Stimulated activated CD8-positive, alpha-beta memory T cell treated with anti-CD3 and anti-CD28 coated beads, Interleukin-4, amount 100 ng/mL, for 1 hour (primary cell): Measurements from ENCODE around the gene FANCL.
"Not testable (repeated sequence)": the region's sequence is repeated elsewhere in the genome, so short reads cannot be mapped to it uniquely, and the experiment has no call there.

ENCODE experiments used
- DNase-seq, 2 donors: peaks; one replicate each; pipeline ENCODE4 v3.0.0-alpha.2; 2020; ENCODE audit warnings: low read depth in 2 of 2, low spot score in 1 of 2

Gene FANCL

DNA sequence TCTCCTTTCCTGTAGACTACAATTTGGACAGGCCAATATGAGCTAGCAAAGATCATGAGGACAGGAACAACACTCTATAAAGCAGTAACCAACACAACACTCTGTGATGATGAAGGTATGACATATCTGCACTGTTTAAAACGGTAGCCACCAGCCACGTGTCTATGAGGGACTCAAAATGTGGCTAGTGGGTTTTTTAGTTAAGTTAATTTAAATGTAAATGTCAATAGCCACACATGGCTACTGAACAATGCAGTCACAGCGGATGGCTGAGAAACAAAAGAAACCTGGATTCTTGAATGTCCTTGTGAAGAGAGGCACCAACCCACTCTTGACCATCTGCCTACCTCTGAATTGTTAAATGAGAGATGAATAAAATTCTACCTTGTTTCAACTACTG is 33.9 kb downstream of the FANCL start:
- DNase-seq, result no peak

DNA sequence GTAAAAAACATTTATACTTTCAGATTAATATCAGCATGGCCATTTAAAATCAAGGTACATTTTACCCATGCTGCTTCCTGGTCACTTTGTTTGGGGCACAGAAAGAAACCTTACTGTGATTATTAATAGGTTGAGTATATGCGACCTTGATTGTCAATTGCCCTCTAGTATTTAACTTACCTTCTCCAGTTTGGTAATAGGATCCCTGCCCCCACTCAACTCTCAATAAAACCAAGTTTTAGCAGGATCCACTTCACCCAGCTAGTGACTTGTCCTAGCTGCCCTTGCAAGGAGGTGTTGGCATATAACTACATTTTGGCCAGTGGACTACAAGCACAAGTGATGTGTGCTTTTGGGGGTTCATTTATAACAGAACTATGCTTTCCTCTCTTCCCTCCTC is 34.3 kb downstream of the FANCL start:
- DNase-seq, result no peak

DNA sequence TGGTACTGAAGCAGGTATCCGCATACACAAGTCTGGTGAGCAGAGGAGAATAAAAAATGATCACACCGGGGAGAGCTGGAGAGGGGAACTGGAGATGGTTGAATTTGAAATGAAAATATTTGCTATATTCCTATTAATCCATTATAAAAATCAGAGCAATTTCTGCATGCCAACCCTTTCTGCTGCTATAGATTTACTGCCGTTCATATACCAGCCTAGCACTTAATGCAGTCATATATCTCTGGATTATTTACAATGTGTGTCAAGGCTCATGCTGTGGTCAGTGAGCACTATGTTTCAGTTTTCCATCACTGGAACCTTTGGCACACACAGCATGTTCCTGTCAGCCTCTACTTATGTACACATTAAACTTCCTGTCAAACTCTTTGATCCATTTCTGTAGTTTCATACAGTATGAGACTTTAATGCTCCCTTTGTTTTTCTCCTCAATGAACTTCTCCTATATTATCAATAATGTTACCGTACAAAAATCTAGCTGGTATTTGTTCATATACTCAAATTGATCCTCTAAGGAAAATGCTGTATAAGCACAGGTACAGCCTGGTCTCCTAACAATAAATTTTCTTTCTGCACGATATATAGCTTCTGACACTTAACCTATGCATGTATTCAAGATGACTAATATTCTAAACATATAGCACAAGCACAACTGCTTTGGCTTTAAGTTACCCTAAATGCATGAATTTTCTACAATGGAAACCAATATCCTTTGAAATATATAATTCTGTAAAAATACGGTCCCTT is 36.7 kb downstream of the FANCL start:
- no peak for DNase-seq

GRCh38 chr2:58203018-58203417 is 38.1 kb downstream of the FANCL start:
- DNase-seq, result no peak

DNA sequence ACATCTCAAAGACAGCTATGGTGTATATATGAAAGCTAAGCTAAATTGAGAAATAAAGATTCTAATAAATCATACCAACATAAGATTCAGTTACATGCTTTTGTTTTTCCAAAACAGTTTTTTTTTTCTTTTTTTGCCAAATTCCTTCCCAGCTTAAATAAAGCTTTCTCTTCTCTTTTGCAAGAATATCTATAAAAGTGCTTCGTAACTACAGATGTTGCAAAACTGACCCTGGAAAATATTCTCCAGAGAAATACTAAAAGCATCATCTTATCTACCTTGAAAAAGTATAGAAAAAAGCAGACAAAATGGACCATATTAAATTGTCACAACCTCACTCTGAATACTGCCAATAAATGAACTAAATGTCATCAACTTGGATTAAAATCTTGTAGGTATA is 38.7 kb downstream of the FANCL start:
- no peak for DNase-seq

- DNase-seq, result no peak
Measured at GRCh38 chr2:58197894-58198293, 43.2 kb downstream of the FANCL start.

GRCh38 chr2:58195662-58196061 is 45.5 kb downstream of the FANCL start:
- DNase-seq, result no peak

DNA sequence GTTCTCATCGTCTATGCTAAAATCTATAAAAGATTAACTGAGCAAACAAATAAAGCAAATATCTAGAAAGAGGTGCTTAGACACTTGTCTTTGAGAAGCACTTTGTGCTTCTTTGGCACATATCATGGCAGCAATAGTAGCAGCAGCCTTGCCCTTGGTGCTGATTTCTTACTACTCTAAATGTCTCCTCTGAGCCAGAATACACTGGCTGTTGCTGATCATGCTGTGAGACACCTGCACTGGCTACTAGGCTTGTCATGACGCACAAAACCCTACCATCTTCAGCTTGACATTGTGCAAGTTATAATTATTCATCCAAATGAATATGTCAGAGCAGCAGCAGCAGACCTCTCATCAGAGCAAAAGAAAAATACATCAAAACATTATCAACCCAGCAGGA is 46.7 kb downstream of the FANCL start:
- no peak for DNase-seq

DNA sequence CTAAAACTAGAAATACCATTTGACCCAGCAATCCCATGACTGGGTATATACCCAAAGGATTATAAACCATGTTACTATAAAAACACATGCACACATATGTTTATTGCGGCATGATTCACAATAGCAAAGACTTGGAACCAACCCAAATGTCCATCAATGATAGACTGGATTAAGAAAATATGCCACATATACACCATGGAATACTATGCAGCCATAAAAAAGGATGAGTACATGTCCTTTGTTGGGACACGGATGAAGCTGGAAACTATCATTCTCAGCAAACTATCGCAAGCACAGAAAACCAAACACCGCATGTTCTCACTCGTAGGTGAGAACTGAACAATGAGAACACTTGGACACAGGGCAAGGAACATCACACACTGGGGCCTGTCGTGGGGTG is 54.1 kb downstream of the FANCL start:
- DNase-seq, result not testable (repeated sequence)

- no peak for DNase-seq
Measured at GRCh38 chr2:58186501-58186900, 54.6 kb downstream of the FANCL start.

- DNase-seq, result no peak
Measured at GRCh38 chr2:58182527-58182926, 58.6 kb downstream of the FANCL start.

GRCh38 chr2:58180635-58181034 is 60.5 kb downstream of the FANCL start:
- DNase-seq, result no peak

GRCh38 chr2:58180175-58180574 is 61.0 kb downstream of the FANCL start:
- DNase-seq, result not testable (repeated sequence)

DNA sequence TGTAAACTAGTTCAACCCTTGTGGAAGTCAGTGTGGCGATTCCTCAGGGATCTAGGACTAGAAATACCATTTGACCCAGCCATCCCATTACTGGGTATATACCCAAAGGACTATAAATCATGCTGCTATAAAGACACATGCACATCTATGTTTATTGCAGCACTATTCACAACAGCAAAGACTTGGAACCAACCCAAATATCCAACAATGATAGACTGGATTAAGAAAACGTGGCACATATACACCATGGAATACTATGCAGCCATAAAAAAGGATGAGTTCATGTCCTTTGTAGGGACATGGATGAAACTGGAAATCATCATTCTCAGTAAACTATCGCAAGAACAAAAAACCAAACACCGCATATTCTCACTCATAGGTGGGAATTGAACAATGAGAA is 63.9 kb downstream of the FANCL start:
- DNase-seq, result not testable (repeated sequence)

DNA sequence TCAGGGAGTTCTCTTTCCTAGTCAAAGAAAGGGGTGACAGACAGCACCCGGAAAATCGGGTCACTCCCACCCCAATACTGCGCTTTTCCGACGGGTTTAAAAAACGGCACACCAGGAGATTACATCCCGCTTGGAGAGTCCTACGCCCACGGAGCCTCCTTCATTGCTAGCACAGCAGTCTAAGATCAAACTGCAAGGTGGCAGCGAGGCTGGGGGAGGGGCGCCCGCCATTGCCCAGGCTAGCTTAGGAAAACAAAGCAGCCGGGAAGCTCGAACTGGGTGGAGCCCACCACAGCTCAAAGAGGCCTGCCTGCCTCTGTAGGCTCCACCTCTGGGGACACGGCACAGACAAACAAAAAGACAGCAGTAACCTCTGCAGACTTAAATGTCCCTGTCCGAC is 69.3 kb downstream of the FANCL start:
- not testable (repeated sequence) for DNase-seq

GRCh38 chr2:58170334-58170933 is 70.7 kb downstream of the FANCL start:
- not testable (repeated sequence) for DNase-seq

- DNase-seq, result not testable (repeated sequence)
Measured at GRCh38 chr2:58169845-58170244, 71.3 kb downstream of the FANCL start.

DNA sequence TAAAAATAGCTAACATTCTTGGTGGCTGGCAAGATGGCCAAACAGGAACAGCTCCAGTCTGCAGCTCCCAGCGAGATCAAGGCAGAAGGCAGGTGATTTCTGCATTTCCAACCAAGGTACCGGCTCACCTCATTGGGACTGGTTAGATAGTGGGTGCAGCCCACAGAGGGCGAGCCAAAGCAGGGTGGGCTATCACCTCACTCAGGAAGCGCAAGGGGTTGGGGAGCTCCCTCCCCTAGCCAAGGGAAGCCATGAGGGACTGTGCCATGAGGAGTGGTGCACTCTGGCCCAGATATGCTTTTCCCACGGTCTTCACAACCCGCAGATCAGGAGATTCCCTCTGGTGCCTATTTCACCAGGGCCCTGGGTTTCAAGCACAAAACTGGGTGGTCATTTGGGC is 73.0 kb downstream of the FANCL start:
- DNase-seq, result not testable (repeated sequence)

- no peak for DNase-seq
Measured at GRCh38 chr2:58163913-58164312, 77.2 kb downstream of the FANCL start.

DNA sequence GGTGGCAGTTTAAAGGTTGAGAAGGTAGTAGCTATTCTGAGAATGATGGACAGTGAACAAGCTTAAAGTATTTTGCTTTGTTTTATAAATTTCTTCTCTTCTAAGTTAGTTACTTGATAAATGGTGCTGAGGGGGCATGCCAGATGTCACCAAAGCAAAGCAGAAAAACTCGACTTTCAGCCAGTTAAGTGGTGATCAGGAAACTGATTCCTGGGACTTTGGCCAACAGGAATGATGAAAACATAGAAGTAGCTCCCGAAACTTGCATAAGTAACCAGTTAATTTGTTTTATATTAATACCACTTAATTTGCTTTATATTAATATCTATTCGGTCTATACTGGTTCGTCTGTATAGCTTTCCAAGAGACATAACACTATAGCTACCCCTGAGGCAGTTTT is 82.6 kb downstream of the FANCL start:
- DNase-seq, result no peak

- no peak for DNase-seq
Measured at GRCh38 chr2:58157754-58158153, 83.4 kb downstream of the FANCL start.

GRCh38 chr2:58156780-58157179 is 84.3 kb downstream of the FANCL start:
- no peak for DNase-seq
